ENCODE data around the gene THEMIS.
"Not testable (repeated sequence)": the region's sequence is repeated elsewhere in the genome, so short reads cannot be mapped to it uniquely, and the experiment has no call there.

Gene THEMIS

GRCh38 chr6:127710668-127711067, 190.2 kb downstream of the THEMIS start:
- DNase-seq = no peak

GRCh38 chr6:127706216-127706615, 194.6 kb downstream of the THEMIS start:
- no peak for DNase-seq

- DNase-seq = no peak
These were observed 205.8 kb downstream of the THEMIS start for GRCh38 chr6:127695108-127695507.

- no peak for DNase-seq
These were observed 209.7 kb downstream of the THEMIS start for GRCh38 chr6:127691146-127691545.

GRCh38 chr6:127690588-127690987, 210.3 kb downstream of the THEMIS start:
- no peak for DNase-seq

GRCh38 chr6:127690092-127690491, 210.8 kb downstream of the THEMIS start:
- no peak for DNase-seq

- DNase-seq = not testable (repeated sequence)
These were observed 213.4 kb downstream of the THEMIS start for GRCh38 chr6:127687490-127687889.

GRCh38 chr6:127686084-127686483, 214.8 kb downstream of the THEMIS start:
- DNase-seq = no peak

GRCh38 chr6:127684501-127684900, 216.4 kb downstream of the THEMIS start:
- no peak for DNase-seq

All from right forelimb (tissue), 1 donor.